Activated naive CD4-positive, alpha-beta T cell treated with Interleukin-2 at 50 U/mL for 16 hours (primary cell): ENCODE data around the gene SLC44A1.

Experiments used
- DNase-seq: peaks from one replicate; pipeline ENCODE4 v3.0.0-alpha.2; 2020

Gene SLC44A1

DNA sequence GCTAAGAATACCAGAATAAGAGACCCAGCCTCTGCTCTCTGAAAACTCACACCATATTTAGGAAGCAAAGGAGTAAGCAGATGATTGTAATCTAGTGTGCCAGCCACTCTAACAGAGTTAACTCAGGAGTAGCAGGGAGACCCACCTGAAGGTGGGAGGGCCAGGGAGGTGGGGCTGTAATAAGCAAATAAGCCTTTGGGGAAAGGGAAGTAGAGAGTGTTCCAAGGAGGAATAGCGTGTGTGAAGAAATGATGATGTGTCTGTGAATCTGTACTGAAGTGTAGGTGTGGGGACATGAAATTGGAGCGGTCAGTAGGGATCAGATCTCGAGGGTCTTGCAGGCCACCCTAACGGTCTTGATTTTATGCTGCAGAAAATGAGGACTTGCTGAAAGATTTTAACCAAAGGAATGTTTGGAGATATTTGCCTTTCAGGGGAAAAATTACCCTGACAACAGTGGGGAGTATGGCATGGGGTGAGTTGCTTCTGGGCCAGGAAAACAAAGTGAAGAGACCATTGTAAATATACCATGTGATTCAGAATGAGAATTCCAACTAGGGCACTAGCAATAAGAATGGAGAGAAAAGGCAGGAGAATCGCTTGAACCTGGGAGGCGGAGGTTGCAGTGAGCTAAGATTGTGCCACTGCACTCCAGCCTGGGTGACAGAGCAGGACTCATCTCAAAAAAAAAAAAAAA, 159.2 kb downstream of the SLC44A1 start:
- no peak for DNase-seq

DNA sequence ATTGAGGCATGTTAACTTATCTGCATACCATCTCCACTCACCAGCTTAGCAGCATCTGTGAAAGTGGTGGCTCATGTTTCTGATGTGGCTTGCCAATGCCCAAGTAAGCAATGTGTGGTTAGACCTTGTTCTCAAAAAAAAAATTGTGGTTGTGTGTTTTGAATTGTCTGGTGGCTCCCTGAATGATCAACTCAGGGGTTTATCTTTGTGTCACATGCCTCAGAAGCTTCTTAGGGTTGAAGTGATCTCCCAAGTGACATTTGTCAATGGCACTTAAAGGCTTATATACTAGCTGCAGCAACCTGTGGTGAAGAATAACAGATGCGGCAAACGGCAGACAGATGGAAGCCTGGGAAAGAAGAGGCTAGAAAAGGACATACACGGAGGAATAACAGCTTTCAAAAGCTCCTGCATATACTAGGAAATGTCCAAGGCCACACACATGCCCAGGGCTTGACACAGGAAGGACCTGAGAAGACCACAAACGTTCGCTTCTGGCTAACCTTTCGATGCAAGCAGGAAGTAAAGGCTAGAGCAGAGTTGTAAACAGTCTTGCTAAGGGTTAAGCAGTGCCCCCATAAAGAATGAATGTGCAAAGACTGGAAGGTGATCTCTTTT, 161.2 kb downstream of the SLC44A1 start:
- DNase-seq, result peak; percentile 47

DNA sequence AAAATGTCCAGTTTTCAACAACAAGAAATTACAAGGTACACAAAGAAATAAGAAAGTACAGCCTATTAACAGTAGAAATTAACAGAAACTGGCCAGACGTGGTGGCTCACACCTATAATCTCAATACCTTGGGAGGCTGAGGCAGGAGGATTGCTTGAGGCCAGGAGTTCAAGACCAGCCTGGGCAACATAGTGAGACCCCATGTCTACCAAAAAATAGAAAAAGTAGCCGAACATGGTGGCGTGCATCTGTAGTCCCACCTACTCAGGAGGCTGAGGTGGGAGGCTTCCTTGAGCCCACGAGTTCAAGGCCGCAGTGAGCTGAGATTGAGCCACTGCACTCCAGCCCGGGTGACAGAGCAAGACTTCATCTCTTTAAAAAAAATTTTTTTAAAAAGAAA, 161.9 kb downstream of the SLC44A1 start:
- DNase-seq, result no peak

DNA sequence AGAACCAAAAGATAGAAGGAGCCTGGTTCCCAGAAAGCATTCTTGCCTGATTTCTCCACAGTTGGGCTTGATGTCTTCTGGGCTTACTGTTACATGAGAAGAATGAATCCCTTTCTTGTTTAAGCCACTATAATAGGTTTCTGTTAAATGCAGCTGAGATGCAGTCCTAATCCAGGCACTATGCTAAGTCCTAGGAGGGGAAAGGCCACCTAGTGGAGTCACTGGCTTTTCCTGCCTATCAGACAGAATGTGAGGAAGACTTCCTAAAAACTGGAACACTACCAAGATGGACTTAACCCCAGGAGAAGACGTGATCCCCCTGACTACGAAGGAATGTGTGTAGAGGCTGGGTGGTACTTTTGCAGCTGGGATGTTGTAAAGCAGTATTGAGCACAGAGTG, 169.1 kb downstream of the SLC44A1 start:
- no peak for DNase-seq

DNA sequence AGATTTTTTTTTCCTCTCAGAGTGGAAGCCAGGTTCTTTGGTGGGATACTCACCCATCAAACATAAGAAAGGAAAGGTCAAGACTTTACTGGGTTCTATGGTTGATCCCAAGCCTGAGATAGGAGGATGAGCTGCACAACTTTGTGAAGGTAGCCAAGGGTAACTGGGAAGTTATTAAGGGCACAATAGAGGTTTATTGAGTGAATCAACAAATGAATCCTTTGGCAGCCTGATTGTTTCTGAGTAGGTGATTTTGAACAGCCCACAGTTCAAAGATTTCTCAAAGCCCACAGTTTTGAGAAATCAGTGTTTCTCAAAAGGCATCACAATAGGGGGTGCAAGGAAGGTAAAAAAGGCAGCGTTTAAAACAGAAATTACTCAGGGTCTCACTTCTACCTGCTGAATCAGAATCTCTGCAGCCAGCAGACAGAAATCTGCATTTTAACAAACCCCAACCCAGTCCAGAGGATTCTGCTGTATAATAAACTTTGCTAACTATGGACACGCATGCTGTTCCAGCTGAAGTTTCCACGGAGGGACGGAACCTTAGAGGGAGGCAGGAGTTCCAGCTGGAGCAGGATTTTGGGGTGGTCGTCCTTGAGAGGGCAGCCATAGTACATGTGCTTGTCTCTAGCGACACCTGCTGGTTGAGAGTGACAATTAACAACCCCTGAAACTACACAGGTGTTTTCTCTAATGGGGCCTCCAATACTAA, 170.7 kb downstream of the SLC44A1 start:
- peak; percentile 48 for DNase-seq

DNA sequence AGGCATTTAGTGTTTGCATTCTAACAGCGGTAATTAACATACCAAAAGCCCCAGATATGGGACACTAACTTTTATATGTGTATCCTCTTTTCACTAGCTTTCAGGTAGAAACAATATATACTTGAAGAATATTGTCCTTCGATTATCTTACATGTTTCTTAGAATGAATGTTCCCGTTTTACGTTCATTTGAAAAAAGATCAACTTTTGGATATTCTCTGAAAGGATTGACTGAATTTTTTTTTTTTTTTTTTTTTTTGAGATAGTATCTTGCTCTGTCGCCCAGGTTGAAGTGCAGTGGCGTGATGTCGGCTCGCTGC, 171.2 kb downstream of the SLC44A1 start:
- no peak for DNase-seq

DNA sequence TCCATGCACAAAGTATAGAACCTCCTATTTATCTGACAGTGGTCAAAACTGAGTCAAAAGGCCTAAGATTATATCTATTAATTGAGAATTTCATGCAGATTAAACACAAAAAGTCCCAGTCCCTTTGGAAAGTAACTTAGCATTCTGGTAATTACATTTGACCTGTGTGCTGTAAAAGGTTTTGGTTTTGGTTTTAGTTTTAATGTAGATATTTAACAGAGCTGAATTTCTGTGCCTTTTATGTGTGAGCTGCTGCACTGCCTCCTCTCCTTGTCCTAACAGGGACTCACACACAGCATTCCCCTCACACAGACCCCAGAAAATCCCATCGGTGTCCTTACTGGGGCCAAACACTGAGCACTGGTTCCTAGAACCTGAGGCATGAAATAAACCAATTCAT, 172.4 kb downstream of the SLC44A1 start:
- no peak for DNase-seq

DNA sequence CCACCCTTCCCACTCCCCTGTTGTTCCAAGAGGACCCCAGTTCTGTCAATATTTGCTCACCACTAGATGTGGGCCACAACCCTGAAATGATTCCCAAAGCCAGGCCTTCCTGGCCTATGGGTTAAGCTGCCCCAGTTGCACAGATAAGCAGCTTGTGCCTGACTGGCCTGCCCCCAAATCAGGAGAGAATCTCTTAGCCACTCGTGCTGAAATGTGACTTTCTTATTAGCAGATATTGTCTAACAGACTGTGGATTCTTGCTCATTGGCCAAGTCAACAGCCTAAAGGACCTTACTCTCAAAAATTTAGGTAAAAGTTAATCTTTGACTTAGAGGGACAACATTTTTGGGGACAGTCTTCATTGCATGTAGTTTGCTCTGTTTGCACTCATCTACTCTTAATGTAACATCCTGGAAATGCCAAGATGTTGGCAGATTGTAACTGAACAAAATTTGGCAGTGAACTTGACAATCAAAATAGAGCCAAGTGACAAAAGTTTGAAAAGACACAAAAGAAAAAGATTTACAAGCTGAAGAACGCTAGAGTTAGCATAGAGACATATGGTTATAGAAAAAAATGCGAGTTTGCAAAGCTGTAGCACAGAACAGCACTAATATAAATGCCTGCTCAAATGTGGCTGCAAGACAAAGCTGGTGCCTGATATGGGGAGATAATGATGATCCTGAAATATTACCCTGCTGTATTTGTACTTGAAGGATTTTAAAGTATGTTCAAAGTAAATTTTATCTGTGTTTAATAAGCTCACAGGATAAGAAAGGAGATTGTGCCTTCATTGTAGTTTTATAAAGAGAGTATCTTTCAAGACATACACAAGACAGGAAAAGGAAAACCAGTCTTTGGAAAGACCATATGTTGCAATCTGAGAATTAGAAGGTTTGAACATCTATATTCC, 174.4 kb downstream of the SLC44A1 start:
- no peak for DNase-seq

DNA sequence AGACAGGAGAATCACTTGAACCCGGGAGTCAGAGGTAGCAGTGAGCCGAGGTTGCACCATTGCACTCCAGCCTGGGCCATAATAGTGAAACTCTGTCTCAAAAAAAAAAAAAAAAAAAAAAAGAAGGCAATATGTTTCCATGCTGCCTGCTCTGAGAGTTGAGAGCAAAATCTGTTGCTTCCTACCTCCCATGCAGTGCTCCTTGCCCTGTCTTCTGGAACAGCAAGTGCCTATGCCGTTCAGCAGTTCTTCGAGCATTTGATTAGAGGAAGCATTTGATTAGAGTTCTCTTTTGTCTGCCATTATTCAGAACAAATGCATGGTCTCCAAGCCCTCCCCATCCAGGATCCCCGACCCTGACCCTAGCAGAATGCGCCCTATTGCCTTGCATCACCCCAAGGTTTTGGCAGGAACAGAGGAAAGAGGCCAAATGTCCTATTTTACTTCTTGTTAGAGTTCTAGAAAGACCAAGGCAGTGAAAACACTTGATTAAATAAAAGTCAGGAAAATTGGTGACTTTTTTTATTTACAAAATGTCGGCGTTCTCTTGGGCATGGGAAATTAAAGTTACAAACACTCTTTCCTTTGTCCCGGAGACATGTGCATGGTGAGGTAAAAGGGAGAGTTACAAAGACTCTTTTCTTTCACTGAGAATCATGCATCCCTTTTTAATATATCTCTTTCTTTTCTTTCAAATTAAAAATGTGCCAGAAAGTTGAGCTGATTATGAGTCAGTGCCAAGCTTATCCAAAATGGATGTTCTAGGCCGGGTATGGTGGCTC, 175.6 kb downstream of the SLC44A1 start:
- no peak for DNase-seq

DNA sequence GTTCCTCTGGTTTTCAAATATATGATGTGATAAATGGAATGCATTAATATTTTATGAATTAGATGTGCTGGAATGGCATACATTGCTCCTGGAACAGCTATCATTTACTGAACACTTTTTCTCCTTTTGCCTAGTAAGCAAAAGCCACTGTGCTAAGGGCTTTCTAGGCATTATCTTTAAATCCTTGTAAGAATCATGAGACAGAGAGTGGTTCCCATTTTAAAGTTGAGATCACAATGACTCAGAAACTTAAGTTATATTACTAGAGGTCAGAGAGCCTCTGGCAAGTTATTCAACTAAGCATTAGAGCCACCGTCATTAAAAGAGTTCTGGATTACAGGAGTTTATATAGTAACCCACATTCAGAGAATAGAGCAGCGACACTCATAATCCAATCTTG, 176.7 kb downstream of the SLC44A1 start:
- no peak for DNase-seq

DNA sequence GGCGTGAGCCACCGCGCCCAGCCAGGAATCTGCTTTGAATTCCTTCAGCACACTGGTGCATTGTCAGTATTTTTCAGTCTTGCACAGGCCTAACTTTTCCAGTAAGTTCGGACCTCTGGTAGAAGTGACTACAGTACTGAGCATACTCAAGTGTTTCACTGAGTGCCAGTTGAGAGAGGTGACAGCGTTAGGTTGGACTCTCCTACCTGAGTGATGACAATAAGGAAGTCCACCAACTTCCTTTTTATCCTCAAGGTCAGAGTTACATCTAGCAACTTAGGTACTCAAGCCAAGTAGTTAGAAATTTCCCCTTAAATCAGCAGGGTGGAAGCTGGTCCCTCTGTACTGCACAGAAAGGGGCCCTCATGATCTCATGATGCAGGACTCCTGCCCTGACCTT, 177.4 kb downstream of the SLC44A1 start:
- DNase-seq, result no peak

DNA sequence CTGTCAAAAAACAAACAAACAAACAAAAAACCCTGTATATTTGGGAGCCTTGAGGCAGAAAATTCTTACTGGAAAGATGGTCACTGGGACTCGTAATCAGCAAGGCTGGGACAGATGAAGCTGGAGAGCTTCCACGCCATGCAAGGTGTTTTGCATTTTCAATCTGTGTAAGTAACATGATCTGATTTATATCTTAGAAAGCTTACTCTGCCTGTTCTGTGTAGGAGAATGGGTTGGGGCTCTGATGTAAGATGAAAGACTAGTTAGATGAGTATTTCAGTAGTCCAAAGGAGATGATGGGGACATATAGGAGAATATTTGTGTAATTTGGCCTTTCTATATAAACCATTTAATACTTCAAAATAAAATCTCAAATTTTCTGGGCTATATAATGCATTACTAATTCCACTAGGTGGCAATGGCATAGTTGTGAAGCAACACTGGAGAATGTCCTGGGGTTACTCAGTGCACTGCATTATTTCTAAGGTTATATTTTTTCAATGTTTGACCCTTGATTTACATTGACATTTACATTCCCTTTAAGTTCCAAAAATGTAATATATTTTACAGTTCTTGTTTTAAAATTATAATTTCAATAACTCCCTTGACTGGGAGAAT, 181.5 kb downstream of the SLC44A1 start:
- no peak for DNase-seq

DNA sequence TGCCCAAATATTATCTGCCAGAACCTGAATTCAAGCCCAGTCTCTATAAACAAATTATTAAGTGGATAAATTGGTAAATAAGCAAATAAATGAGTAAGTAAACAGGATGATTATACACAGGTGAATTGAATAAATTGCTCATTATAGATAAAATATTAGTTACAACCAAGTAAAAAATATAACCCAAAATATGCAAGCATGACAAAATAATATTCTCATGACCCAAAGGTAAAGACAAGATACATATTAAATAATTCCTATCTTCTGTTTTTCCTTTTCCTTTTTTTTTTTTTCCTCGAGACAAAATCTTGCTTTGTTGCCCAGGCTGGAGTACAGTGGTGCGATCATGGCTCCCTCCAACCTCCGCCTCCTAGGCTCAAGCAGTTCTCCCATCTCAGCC, 182.2 kb downstream of the SLC44A1 start:
- DNase-seq, result no peak

DNA sequence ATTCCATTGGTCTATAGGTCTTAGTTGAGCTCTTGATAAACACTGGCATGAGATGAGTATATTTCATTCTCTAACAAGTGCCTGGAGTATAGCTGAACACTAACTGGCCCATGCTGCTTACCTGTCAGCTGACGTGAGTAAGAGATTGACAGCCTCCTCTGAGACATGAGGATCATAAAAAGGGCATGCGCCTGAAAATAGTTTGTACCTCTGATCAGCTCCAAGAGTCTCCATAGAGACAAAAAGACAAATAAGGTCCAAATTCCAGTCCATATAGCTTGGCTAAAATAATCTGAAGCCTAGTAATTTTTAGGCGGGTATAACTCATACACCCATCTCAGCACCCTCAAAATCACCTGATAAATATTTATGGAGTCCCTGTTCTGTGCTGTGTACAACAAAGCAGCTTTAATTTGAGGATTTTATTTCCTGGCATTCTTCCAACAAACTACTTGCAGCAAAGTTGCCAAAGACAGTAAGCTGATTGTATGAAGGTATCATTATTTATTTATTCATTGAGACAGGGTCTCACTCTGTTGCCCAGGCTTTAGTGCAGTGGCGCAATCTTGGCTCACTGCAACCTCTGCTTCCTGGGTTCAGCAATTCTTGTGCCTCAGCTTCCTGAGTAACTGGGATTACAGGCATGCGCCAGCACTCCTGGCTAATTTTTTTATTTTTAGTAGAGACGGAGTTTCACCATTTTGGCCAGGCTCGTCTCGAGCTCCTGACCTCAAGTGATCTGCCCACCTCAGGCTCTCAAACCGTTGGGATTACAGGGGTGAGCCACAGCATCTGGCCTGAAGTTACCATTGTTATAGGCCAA, 187.2 kb downstream of the SLC44A1 start:
- DNase-seq, result no peak

DNA sequence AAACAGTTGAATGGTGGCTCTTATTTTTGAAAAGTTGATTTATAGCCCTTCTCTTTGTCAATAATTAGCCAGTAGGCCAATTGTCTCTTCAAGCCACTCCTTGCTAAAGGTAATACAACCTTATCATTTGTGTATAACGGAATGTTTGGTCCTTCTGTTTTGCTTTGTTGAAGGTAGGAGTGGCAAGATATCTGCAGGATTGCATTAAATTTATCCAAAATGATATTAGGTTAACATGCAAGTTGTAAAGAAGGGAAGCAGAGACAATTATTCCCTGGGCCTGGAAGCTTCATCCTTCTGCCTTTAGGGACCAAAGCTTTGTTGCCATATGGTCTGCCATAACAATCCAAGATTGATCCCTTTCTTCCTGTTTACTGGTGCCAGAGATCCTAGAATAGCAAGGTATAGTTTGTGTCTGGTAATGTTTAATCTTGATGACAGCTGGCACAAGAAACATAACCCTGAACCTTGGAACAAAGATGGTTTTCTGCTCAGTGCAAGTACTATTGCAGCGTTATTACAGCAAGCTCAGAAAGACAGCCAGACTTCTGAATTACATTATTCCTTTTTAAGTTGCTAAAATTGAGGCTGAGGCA, 187.9 kb downstream of the SLC44A1 start:
- no peak for DNase-seq

DNA sequence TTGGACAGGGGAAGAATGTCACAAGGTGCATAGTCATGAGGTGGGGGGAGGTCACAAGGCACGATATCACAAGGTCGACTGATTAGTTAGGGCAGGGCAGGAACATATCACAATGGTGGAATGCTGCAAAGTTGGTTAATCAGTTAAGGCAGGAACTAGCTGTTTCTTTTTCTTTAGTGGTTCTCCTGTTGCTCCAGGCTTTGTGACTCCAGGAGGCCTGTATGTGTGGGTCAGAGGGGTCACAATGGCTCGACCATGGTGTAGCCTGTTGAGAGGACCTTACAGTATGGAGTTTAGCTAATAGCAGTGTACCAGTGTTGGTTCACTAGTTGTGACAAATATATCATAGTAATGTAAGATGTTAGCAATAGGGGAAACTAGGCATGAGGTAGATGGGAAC, 191.0 kb downstream of the SLC44A1 start:
- DNase-seq, result no peak

DNA sequence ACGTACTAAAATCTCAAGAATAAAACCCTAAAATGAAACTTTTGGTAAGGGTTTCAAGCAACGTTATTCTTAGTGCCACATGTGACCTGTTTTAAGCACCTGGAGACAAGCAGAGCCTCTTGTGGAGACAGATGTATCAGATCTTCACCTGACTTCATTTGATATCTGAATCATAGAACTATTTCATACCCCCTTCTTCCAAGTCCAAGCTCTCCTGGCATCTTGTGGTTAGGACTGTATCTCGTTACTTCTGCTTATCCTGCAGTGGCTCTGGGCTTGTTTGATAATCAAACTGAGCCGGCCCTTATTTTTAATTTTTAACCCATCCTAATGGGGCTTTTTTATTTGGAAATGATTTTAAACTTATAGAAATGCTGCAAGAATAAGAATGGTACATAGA, 192.3 kb downstream of the SLC44A1 start:
- DNase-seq, result no peak

DNA sequence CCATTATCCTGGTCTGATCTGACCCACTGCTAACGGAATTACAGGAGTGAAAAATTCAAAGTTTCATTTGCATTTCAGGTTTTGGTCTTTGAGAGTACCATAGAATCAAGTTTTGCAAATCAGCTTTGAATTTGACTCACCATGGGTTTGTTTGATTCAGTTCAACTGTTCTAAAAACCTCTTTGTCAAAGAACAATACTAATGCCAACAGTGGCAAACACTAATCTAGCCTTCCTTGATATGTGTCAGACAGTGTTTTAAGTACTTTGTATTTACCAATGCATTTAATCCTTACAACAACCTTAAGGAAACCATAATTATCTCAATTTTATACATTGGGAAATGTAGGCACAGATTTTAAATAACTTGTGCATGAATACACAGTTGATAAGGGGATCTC, 193.3 kb downstream of the SLC44A1 start:
- no peak for DNase-seq

DNA sequence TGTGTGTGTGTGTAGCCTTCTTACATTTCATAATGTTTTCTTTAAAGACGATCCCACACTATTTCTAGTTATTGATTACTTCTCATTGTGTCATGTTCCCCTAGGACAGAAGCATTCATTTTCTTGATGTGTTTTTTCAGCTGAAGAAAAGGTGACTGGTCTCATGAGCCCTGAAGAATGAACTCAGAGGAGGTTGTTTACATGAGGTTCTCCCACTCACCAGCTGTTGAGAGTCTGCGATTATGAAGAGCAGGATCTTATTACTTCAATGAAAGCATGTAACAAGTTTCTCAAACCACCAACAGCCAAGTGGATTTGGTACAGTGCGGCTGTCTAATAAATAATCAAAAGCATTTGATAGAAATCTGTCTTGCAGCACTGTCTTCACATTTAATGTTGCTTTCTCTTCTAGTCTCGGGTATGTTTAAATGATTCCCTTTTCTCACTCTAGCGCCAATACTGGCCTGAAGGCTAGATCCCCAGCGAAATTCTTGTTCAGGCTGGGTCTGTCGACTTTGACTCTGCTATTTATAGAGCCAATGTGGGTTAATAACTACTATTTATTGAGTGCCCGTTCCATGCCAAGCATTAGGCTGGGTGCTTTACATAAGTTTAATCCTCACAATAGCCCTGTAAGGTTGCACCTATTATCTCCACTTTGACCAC, 193.8 kb downstream of the SLC44A1 start:
- DNase-seq, result no peak

DNA sequence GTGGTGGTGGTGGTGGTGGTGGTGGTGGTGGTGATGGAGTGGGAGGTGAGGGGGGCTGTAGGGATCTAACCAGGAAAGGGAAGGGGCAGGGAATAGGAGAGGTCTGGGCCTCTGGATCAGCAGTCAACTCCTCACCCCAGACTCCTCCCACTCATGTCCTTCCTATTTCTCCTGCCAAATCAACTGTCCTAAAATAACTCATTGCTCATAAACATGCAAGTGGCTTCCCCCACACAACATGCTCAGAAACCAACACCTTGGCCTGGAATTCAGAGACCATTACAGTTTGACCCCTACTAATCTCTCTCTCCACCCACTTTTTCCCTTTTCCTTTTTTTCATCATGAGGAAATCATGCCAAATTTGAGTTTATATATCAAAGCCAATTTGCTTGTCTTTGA, 195.0 kb downstream of the SLC44A1 start:
- no peak for DNase-seq
